GM19193 (cell line): ENCODE measurements around the gene BCO1.

Experiments used
- POLR2A ChIP-seq: IDR thresholded peaks from 4 replicates; pipeline ENCODE4 v1.6.1; 2011; ENCODE audit not compliant: insufficient read depth, insufficient read length; ENCODE audit errors: extremely low read depth

The BCO1 gene

DNA sequence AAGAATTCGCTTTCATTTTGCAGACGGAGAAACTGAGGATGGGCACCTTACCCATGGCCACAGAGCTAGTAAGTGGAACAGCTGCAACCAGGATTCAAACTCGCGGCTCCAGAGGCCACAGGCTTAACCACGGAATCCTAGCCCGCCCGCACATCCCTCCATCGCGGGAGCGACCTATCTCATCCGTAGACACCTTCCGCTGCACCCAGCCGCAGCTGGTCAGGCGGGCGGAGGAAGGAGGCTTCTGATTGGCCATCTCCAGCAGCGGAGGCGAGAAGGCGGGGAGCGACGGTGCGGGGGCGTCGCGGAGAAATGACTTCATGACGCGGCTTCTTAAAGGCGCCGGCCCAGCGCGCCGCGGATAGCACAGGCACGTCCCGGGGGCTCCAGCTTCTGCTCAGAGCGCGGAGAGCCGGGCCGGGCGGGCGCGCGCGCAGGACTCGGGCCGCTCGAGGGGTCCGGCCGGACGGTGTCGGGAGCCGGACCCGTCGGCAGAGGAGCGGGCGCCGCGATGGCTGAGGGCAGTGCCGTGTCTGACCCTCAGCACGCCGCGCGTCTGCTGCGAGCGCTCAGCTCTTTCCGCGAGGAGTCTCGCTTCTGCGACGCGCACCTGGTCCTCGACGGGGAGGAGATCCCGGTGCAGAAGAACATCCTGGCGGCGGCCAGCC is 76.2 kb downstream of the BCO1 start, which contains the start of gene GAN:
Gene GAN (plus strand): TSS at position 360 of the 668 bp plus-strand sequence. CDS start 152 bp downstream, at position 512.
- TF ChIP-seq POLR2A: peak; percentile 85

- TF ChIP-seq POLR2A: no peak
Measured at GRCh38 chr16:81315271-81316175, 77.0 kb downstream of the BCO1 start.

GRCh38 chr16:81316176-81316496 is 77.6 kb downstream of the BCO1 start:
- TF ChIP-seq POLR2A: no peak

DNA sequence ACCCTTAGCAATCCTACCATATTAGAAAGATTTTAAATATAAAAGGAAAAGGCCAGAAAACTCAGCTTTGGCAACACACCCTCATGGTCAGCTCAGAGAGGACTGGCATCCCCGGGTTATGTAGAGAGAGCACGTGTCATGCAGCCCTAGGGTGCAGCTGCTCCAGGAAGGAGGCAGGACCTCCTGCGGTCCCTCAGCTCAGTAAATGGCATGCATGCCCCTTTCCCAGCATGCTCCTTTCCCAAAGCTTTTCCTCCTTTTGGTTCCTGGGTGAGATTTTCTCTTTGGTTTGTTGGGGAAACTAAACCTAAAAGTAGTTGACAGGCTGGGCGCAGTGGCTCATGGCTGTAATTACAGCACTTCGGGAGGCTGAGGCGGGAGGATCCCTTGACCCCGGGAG is 80.2 kb downstream of the BCO1 start:
- TF ChIP-seq POLR2A: no peak

DNA sequence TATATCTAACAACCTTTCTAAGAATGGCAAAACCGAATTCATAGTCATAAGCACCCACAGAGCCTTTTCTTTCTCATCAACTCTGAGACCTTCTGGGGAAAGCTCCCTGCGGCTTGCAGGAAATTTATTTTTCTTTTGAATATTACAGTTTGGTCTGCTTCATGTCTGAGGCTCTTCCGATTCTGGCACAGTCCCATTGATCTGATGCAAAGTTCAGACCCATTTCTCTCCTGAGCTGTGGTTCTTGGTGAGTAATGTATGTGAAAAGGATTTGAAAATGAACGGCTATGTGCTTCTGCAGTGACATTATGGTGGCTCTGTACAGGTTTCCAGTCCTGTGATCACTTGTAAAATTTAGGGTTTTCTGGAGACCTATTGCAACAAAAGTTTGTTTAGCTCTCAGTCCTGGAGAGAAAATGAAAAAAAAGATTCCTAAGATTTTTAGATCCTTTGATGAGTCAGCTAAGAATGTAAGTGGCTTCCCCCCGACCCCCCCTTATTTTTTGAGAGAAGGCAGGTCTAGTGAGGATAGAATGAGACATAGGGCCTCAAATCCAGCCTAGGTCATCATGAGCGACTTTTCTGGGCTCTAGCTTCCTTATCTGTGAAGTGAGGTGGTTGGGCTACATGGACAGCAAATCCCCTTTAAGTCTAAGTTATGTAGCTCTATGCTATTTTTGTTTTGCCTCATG is 80.9 kb downstream of the BCO1 start:
- TF ChIP-seq POLR2A: no peak

GRCh38 chr16:81321039-81321438 is 82.5 kb downstream of the BCO1 start:
- no peak for TF ChIP-seq POLR2A

GRCh38 chr16:81321536-81321935 is 83.0 kb downstream of the BCO1 start:
- TF ChIP-seq POLR2A: no peak

DNA sequence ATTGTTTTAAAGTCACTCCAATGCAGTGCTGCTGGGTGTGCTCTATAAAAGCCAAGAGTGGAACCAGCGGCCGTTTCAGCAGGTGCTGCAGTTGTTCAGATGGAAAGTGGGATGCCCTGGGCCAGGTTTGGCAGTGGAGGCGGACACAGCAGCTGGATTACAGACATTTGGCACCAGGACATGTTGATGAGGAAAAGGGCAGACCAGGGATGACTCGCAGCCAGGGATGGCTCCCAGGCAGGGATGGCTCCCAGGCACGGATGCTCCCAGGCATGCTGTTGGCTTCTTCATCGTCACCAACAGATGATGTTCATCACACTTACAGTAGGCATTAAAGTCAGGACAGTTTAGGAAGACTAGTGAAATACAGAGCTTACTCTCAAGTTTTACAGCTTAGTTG is 86.3 kb downstream of the BCO1 start:
- TF ChIP-seq POLR2A: no peak

- no peak for TF ChIP-seq POLR2A
Measured at GRCh38 chr16:81327011-81327410, 88.5 kb downstream of the BCO1 start.

- TF ChIP-seq POLR2A: no peak
Measured at GRCh38 chr16:81327447-81328196, 89.1 kb downstream of the BCO1 start.

DNA sequence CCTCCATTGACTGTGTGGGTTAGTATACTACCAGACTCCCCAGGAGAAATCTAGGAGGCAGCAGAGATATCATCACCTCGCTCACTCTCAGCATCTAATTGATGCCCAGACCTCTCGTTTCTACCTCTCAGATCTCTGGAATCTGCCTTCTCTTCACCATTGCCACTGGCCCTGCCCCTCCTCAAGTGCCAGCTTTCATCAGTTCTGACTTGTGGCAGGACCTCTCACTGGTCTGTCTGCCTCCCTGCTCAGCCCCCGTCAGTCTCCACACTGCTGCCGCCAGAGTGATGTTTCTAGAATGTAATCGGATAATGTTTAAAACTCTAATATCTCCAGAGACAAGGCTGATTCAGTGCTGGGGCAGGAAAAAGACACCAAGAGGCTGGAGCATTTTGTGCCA is 91.5 kb downstream of the BCO1 start:
- no peak for TF ChIP-seq POLR2A

GRCh38 chr16:81333356-81333755 is 94.9 kb downstream of the BCO1 start:
- no peak for TF ChIP-seq POLR2A

GRCh38 chr16:81335669-81336068 is 97.2 kb downstream of the BCO1 start:
- TF ChIP-seq POLR2A: no peak

DNA sequence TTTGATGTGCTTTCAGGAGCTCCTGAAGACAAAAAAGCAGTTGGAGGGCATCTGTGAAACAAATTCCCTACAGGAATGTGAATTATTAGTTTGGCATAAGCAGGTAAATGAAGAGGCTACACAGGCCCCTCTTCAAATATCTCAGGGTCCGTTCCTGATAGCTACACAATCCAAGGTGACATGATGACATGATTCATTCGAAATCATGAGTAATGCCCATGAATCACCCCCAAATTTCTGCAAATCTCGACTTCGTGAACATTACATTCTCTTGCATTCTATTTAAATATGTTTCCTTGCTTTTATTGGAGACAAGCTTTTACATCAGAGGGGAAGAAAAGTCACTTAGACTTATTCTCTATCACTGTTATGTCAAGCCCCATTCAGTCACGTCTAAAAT is 98.6 kb downstream of the BCO1 start:
- no peak for TF ChIP-seq POLR2A
